Activated CD4-positive, alpha-beta T cell treated with anti-CD3 and anti-CD28 coated beads, Interleukin-2, amount 50 U/mL, for 48 hours (primary cell): Measurements from ENCODE around the gene CRKL.
A peak's percentile ranks its signal among the peaks of the same experiment; 100 is the strongest.

Experiments used
- DNase-seq, 2 experiments: peaks; one replicate each; pipeline ENCODE4 v3.0.0-alpha.2; 2020

Gene CRKL

DNA sequence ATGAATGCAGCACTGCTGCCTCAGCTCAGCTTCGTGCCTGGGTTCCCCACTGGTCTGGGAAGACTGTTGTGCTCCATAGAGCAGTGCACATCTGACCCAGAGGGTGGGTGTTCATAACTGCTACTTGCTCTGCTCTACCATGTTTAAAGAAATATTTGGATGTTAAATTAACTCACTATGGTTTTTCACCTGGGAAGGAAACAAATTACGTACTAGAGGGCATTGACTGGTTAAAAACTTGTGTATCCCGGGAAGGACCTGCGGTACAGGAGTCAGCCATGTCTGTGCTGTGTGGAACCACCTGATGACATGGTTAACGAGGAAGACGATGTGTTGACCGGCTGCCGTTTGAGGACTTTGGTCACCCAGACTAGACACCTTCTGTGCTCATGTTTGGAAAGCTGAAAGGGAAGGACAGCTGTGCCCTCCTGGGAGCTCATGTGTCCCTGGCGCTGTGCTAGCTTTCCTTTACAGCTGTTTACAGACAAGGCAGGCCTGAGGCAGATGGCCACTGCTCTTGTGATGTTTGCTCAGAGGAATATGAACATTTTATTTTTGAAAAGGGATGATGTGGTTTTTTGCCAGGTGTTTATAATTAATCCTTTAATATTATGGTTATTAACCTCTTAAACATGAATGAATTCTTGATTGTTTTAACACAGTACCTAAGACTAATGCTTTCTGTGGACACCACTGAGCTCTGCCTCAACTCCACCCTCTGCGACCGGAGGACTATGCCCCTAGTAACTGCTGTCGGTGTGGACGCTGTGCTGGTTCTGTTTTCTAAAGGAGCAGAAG, 35.5 kb downstream of the CRKL start:
- DNase-seq = no peak

DNA sequence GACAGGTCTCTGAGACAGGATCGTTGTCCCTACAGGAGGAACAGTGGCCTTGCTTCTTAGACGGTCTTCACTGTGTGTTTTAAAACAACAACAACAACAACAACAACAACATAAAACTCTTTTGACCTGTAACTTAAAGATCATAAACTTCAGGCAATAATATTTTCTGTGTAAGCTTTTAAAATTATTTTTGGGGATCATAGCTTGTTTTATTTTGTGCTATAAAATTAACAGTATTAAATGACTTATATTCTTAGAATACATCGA, 36.1 kb downstream of the CRKL start:
- DNase-seq = no peak

DNA sequence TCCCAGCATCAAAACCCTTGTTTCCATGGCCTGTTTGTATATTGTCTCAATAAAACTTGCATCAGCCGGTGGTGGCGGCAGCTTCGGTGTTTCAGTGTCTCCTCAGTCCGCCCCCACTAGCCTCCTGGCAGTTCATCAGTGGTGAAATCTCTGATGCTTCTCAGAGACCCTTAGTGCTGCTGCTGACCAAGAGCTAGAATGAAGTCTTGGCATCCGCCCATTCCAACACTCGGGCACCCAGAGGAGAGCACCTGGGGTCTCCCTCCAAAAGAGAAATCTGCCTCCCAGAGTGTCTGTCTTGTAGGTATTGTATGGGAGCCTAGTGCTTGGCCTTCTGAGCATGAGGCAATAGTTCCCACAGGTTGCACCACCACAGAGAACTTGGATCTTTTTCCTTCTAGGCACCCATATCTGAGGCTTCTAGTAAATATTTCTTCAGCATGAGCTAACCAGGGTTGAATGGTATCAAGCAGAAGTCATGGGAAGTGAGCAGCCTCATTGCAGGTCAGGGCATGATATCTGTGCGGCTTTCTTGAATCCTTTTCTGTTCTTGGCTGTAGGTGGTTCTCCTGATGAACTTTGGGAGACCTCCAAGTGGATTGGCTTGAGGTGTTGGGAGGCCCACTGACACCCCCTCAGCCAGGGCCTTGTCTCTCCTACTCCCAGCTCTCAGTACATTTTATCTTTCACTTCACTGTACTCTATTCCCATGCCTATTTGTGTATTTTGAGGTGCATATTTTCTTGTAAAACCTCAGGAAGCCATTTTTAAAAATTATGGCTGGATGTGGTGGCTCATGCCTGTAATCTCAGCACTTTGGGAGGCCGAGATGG, 36.7 kb downstream of the CRKL start:
- no peak for DNase-seq

DNA sequence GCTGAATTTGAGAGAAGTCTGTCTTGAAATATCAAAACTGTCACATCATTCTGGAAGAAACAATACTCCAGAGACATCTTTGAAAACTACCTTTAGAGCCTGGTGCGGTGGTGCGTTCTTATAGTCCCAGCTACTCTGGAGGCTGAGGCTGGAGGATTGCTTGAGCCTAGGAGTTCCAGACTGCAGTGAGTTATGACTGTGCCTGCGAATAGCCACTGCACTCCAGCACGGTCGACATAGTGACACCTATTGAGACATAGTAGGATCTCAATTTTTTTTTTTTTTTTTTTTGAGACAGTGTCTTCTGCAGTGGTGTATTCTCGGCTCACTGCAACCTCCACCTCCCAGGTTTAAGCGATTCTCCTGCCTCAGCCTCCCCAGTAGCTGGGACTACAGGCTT, 38.3 kb downstream of the CRKL start:
- DNase-seq = no peak

DNA sequence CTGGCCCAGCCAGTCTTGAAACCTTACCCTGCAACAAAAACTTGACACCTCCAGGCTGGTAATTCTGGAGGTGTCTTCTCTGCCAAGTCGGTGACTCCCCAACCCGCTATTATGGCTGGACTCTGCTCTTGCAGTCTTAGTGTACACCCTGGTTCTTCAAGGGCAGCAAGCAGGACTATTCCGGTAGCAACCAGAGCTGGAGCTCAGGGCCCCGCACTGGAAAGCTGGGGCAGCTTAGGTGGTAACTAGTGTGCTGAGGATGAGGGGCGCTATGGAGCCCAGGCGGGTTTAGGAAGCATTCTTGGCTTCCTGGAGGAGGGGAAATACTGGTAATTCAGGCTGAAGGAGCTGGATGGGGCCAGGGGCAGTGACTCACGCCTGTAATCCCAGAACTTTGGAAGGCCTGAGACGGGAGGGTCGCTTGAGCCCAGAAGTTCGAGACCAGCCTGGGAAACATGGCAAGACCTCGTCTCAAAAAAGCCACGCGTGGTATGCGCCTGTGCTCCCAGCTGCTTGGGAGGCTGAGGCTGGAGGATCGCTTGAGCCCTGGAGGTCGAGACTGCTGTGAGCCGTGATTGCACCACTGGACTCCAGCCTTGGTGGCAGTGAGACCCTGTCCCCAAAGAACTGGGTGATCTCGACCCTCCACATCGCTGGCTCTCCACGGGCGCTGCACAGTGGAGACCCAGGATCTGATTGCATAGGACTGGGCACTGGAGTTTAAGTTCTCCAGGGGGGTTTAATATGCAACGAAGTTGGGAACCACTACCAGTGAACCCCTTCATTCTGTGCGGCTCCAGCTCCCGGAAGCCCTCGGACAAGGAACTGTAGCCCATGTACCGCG, 39.3 kb downstream of the CRKL start:
- DNase-seq = no peak

DNA sequence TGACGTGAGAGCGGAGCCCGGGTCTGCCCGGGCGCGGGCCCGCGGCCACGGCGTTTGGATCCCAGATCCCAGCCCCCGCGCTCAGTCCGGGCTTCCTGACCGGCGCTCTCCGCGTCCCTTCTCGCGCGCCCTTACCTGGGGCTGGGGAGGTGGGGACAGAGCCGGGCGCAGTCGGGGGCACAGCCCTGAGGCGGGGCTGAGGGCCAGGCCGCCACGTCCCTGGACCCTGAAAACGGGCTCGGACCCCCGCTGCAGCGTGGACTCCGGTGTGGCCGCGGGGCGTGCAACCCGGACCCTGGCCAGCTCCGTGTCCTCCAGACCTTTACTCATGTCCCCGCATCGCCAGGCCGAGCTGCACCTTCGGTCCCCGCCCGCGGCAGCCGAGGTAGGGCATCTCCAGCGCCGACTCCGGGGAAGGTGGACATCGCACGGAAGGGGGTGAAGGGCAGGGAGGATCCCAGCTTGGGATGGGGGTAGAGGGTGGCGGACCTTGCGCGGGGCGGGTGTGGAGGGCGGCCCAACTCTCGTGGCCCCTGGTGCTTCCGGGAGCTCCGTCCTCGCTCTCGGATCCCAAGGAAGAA, 40.0 kb downstream of the CRKL start:
- DNase-seq = peak in 1 of 2 experiments; percentile 14

DNA sequence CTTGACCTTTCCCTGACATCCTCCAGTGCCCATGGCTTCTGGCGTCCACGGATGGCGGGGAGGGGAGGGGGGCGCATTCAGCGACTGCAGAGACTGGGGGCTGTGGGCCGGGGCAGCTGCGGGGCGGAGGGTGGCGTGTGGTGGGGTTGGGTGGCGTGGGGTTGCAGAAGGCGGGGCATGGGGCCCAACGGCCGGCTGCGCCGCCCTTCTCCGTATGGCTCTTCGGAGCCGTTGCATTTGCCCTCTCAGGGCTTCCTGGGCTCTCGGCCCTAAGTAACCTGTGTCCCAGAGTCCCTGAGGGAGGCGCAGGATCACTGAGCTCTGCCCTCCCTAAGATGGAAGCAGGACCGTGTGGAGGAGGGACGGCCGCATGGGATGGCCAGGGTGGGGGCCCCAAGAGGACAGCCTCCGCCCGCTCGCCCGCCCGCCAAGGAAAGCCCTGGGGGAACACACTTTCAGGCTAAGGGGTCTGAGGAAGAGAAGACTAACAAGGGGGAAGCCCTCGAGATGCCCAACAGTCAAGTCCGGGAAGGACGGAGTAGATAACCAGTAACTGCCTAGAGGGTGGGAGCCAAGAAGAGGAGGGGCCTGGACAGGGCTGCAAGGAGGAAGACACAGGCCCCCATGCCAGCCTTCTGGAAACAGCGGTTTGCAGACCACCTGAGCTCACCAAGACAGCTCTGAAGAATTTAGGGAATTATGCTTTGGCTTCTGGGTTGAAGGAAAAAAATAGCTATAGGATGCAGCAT, 40.6 kb downstream of the CRKL start:
- DNase-seq = peak in 1 of 2 experiments; percentile 14

DNA sequence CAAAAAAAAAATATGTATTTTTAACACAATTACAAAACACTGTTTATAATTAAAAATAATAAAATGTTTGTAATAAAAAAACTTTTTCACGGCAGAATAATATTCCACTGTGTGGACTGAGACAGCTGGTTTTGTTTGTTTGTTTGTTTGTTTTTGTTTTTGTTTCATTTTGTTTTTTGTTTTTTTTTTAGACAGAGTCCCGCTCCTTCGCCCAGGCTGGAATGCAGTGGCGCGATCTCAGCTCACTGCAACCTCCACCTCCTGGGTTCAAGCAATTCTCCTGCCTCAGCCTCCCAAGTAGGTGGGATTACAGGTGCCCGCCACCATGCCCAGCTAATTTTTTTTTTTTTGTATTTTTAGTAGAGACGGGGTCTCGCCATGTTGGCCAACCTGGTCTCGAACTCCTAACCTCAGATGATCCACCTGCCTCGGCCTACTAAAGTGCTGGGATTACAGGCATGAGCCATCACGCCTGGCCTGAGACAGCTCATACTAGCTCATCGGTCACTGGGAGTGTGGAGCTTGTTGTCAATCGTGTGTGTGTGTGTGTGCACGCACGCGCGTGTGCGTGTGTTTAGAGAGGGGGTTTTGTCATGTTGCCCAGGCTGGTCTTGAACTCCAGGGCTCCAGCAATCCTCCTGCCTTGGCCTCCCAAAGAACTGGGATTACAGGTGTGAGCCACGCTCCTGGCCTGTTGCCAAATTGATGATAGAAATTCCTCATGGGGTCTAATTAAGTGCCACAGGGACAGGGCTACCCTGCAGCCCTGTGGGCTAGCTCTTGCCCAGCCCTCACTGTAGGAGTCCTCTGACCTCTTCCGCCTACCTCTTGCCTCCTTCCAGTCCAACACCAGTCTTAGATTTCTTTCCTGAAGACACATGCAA, 42.6 kb downstream of the CRKL start:
- no peak for DNase-seq

DNA sequence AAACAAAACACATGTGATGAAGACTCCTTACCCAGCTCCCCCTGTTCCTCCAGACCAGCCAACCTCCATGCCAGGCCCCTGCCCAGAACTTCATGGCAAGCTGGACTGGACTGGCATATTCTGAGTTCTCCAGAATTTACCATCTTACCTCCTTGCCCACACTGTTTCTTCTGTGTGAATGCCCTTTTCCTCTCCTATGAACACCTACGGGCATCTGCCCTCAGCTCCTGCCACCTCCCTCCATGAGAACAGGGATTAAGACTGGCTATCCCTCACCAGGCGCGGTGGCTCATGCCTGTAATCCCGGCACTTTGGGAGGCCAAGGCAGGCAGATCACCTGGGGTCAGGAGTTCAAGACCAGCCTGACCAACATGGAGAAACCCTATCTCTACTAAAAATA, 43.4 kb downstream of the CRKL start:
- DNase-seq = no peak

DNA sequence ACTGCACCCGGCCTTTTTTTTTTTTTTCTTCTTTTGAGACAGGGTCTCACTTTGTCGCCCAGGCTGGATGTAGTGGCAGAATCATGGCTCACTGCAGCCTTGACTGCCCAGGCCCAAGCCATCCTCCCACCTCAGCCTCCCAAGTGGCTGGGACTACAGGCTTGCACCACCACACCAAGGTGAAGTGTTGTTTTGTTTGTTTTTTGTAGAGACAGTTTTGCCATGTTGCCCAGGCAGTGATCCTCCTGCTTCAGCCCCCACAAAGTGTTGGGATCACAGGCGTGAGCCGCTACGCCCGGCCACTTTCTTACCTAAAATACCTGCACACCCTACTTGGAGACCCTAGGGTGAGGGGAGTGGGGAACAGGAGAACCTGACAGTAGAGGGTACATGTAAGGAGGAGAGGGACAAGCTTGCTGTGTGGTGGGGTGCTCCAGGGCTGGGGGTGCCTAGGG, 45.3 kb downstream of the CRKL start:
- DNase-seq = no peak

DNA sequence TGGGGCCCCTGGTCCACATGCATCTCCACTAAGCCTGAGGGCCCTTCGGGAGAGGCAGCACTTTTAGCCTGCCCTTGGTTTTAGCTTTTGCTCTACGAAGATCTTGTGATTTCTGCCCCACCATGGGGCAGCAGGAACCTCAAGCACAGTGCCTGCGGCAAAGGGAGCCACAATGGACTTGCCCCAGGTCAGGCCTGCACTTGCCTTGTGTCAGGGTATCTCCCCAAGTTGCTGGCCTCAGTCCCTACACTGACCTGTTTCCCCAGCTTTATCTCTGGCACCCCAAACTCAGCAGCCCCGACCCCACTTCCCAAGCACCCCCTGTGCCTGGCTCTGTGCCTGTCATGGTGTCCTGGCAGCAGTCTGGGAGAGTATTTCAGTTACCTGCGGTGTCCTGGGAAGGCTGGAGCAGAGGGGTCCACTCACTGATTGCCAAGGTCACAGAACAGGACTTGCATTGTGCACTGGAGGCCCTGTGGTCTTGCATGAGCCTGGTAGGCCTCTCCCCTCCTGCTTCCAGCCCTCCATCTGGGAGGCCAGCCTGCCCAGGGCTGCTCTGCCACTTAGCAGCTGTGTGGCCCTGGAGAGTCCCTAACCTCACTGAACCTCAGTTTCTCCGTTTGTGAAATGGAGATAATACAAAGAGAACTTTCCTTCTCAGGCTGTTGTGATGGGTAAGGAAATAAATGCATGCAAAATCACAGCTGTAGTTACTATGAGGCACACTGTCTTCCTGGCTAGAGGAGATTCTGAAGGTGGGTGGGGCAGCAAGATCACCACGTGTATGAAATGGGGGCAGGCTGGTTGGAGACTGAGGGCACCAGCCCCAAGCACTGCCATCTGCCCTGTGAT, 46.2 kb downstream of the CRKL start:
- no peak for DNase-seq

DNA sequence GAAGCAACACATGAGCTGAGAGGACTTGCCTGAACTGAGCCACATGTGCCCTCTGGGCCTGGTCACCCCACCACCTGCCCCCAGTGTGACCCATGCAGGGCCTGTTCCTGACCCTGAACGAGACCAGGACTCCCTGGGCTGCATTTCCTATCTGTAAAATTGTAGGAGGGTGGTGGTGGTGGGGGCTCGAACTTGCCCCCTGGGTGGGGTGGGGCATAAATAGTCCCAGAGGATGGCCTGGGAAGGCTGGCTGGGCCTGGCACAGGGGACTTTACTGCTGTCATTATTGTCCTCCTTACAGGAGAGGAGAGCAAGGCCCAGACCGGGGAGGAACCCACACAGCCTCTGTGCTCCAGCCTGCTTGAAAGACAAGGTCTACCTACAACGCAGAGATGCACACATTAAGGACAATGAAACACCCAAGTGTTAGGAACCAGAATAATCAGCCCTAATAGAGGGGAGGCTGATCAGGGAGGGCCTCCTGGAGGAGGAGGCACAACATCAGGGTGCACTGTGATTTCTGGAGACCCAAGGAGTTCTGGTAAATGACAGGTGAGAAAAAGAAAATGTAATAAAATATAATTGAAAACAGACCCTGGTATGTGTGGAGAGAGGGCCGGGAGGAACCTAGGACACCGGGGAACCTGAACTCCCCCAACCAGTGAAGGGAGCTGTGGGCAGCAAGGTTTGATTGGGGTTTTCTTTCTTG, 47.0 kb downstream of the CRKL start:
- DNase-seq = no peak

DNA sequence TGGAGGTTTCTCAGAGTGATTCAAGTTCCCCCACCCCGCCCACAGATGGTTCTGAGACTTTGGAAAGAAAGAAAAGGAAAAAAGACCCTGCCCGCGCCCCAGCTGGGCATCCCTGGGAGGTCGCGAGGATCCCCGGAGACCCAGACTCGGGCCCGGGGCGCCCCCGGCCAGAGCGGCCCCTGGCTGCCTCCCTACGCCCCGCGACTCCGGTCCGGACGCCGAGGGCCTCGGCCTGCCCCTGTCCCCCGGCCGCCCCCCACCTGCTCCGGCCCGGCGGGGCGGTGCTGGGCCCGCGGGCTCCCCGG, 47.5 kb downstream of the CRKL start:
- peak in 1 of 2 experiments; percentile 32 for DNase-seq

DNA sequence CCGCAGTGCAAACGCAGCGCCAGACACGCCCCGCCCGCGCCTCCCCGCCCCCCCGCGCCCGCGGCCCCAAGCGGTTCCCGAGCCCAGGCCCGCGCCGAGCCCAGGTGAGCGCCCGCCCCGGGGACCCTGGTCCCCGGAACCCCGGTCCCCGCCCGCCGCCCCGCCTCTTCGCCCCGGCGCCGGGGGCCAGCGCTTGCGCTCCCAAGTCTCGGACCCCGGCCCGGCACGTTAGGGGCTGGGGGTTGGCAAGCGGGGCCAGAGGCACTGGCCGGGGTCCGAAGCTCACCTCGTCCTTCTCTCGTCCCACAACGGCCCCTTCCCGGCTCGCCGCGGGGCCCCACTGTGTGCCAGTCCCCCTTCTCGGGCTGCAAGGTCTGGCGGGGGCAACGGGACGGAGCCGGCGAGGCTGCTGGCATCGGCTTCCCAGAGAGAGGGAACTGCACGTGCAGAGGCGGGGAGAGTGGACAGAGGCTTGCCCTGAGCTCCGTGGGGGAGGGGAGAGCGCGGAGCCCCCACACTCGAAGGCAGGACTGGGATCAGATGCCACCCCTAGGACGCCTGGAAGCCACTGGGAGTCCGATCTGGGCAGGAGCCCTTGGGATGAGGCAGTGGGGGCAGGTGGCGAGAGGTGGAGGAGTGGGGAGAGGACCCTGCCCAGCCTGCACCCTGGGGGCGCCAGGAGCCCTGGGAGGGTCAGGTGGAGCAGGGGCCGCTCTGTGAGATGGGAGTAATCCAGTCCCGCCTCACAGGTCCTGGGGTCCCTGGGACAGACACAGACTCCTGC, 48.1 kb downstream of the CRKL start:
- DNase-seq = no peak

DNA sequence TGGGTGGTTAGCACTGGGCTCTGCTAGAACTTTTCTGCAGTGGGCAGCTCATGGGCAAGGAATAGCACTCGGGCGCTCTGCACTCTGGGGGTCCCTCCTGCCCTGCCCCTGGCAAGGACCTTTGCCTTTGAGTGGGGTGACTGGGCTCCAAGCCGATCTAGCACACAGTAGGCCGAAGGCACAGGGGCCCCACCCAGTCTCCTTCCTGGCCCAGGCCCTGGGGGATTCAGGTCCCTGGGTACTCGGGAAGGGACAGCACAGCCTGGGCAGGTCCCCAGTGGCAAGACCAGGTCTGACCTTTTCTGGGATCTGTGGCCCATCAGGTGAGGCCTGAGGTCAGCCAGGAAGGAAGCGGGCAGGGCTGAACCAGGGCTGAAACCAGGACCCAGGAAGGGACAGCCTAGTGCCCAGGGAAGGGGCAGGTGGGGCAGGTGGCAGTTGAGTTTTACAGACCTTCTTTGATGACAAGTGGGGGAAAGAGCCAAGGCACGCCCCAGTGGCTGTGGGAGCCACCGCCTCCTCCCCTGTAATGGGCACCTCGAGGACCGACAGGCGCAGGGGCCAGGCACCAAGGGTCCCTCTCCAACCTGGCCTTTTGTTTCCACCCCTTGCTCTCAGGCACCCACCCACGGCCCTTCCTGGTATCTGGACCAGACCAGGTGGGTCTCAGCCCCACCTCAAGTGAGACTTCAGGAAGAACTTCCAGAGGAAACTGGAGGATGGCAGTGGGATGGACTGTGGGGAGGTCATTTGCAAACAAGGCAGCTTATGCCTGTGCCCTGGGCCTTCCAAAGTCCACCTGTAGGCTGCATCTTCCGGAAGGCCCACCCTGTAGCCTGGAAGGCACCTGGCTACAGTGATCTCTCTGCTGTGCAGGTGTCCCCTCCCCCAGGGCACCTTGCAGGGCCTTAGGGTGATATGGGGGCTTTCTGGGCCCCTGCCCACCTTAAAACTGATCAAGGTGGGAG, 49.0 kb downstream of the CRKL start:
- no peak for DNase-seq

DNA sequence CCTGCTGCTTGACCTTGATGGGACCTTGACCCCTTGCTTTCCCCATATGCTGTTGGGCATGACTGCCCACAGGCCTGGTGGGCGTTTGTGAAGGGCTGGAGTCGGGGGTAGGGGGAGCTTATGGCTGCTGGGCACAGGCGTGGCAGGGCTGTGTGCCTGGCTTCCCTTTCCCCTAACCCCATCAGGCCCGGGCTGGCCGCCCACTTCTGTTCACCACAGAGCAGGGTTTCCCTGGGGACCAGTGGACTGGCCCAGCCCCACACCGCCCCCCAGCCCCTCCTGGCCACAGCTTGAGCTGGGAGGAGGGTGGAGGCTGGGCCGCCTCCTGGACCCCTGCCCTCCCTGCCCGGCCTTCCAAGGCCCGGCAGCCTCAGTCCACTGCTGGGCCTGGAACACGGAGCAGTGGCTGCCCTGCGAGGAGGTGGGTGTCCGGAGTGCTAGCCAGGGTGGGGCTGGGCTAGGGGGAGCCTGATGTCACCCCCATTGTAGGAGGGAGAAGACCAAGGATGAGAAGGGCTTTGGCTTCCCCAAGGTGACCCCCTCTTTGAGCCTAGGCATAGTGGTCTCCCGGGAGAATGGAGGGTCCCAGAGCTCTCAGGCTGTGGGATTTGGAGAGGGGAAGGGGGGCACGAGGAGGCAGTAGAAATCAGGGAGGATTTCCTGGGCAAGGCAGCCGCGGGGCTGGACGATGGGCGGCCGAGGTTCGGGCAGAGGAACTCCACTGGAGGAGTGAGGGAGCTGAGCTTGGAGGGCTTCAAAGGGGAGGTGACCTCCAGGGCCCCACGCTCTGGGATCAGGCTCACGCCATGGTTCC, 49.9 kb downstream of the CRKL start, which contains the start of gene AIFM3:
Gene AIFM3 (plus strand): TSS at position 373 of the 814 bp plus-strand sequence. CDS start 690 bp downstream, outside the sequence.
- no peak for DNase-seq
